Measurements from ENCODE around the gene SLCO3A1.

SLCO3A1 gene

DNA sequence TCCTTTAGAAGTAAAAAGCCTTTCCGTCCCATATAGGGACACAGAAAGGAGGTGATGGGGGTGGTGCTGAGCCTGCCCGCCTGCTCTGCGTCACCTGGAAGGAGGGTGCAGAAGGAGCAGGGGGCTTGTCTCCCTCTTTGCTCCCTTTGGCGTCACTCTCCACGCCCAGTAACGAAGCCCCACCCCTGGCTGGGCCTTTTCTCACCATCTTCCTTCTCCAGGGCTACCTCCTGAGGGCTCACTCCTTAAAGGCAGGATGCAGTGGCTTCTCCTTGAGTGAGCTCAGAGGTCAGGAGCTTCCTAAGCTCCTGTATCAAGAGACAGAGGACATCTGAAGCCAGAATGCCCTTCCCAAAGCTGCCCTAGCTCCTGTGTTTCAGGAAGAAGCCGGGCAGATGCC lies 31.5 kb downstream of the SLCO3A1 start:
- no peak for DNase-seq

DNA sequence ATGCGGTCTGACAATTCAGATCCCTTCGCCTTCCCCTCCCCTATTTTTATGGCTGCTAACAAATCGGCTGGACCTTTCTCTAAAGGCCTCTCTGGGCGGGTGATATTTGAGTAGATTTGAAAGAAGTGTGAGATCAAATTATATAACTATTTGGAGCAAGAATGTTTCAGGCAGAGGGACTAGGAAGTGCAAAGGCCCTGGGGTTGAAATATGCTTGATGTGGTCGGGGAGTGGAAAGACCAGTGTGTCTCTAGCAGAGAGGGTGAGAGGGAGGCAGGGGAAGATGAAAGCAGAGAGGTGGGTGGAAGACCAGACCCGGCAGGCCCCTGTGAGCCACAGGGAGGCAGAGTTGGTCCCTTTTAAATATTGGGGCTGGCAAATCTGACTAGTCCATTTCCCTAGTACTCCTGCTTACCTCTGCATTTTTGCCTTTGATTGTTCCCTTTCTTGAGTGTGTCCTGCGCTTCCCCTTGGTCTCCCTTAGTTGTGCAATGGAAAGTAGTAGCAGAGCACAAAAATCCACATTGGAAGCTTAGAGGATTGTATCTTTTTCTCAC lies 32.3 kb downstream of the SLCO3A1 start:
- no peak for DNase-seq

DNA sequence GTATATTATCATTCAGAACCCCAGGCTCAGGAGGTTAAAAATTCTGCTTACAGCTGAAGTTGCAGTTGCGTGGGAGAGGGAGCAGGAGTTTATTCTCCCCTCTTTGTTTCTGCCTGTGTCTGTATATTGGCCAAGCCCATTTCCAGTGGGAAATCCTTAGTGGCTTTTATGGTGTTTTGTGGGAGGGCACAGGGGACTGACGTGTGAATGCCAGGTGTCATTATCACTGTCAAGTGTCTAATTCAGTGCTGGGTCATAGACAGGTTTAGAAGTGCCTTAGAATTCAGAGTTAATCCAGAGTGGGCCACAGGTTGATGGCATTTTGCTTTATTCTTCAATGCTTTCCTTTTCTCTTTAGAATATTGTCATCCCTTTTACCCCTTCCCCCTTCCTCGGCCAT lies 33.4 kb downstream of the SLCO3A1 start:
- DNase-seq: no peak

DNA sequence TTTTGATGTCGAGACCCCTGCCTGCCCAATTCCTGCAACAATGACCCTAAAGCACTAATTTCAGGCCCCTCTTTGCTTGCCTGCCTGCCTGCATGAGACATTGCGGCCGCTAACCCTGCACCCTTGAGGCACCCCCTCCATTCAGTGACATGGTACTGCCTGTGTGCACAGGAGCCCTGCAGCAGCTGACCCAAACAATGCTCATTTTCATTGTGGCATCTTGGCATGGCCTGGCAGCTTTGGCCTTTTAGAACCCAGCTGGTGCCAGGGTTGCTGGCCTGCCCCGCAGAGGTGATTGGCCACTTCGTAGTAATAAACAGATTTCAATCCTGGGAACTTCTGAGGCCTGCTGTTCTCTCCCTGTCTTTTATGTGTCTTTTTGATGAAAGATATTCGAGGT lies 33.8 kb downstream of the SLCO3A1 start:
- peak; percentile 30 for DNase-seq

- DNase-seq: no peak
These were observed 34.4 kb downstream of the SLCO3A1 start for GRCh38 chr15:91887921-91888373.

- no peak for DNase-seq
These were observed 35.8 kb downstream of the SLCO3A1 start for GRCh38 chr15:91889111-91889815.

GRCh38 chr15:91890614-91891013 lies 37.1 kb downstream of the SLCO3A1 start:
- no peak for DNase-seq

DNA sequence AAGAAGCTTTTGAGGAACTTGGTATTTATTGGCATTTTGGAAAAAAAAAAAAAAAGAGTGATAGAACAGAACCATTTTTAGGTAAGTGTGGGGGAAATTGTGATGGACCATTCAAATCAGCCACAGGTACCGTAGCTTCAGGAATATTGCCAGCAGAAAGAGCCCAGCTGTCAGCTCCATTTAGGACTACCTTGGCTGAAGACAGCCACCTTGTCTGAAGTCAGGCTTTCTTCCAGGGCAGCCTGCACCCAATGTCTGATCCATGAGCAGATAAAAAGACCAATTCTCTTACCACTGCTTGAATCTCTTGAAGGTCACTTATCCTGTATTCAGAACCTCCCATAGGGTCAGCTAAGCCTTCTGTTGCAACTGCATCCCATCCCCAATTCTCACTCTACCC lies 37.6 kb downstream of the SLCO3A1 start:
- DNase-seq: no peak

DNA sequence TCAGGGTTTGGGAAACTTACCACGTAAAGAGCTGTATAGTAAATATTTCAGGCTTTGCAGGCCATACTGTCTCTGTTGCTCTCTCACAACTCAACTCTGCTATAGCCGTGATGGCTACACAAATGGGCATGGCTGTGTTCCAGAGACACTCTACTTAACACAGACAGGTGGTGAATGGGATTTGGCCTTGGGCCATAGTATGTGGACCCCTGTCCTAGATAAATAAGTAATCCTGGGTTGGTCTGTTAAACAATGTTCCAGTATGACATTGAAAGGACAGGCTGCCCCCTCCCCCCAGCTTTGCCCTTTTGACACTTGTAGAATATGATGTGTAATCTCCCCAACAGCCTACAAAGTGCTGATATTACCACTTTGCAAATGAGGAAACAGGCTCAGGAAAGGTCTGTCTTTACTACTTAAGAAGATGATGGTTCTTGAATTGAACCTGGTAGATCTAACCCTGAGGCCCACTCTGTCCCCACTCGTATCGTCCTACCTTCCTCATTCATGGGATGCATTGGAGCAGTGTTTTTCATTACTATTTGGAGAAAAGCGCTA lies 38.4 kb downstream of the SLCO3A1 start:
- DNase-seq: no peak

DNA sequence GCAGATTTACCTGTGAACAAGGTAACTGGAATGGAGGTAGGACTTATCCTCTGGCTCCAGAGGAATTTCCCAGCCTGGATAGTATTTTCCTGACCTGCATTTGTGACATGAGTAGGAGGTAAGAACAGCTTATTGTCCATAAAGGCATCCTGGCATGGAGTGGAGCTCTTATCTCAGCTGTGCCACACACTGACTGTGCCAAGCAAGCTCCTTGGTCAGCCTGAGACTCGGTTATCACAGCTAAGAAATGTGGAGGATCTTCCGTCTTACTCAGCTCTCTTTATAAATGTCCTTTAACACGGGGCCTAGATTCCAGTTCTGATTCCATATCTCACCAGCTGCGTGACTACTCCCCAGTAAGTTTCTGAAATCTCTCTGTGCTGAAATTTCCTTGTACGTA lies 38.9 kb downstream of the SLCO3A1 start:
- DNase-seq: no peak

DNA sequence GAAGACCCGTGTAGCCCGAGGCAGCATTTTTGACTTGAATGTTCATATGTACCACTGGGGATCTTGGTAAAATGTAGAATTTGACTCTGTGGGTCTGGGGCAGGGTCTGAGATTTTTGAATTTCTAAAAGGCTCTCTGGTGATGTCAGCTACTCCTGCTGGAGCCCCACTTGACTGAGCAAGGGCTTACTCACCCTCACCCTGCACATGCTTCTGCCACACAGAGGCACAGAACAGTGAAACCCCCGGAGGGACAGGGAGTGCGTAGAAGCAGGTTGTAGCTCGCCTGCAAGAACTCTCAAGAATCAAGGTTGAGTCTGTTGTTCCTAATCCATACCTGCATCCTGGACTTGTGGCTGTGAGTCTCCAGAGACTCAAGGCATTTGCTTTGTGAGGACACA lies 41.1 kb downstream of the SLCO3A1 start:
- DNase-seq: no peak

DNA sequence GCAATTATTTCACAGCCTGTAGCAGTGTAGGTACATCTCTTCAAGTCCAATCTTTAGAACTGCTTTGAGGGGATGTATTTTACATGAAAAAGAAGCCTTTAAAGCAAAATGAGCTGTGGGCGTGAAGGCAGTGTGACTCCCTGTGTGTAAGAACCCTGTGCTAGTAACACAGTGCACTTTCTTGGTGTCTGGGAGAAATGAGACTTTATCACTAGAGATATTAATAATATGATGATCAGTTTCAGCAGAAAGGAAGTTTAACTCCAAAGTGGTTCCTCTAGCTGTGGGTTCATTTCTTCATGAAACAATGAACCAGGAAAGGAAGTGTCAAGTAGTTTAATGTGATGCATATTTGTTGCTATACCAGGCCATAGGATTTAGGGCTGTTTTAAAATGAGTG lies 41.5 kb downstream of the SLCO3A1 start:
- DNase-seq: no peak

- no peak for DNase-seq
These were observed 43.0 kb downstream of the SLCO3A1 start for GRCh38 chr15:91896341-91897055.

GRCh38 chr15:91897585-91898372 lies 44.3 kb downstream of the SLCO3A1 start:
- no peak for DNase-seq

GRCh38 chr15:91898843-91899242 lies 45.3 kb downstream of the SLCO3A1 start:
- DNase-seq: no peak

DNA sequence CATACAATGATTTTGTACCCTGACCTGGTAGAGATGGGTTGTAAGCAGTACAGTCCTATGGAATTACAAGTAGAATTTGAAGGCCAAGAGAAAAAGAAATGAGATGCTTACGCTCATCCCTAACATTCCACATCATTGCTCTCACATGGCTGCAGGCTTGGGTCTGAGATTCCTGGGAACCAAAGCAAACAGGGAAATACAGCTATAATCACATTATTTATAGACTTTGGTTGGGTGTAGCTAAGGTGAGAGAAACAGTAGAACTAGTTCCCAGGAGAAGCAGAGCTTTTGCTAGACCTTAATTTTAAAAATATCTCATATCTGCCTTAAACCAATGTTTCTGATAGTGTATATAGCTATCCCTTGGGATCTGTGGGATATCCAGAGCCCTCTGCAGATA lies 51.4 kb downstream of the SLCO3A1 start:
- DNase-seq: no peak

GRCh38 chr15:91908391-91908790 lies 54.9 kb downstream of the SLCO3A1 start:
- no peak for DNase-seq

GRCh38 chr15:91909111-91909510 lies 55.6 kb downstream of the SLCO3A1 start:
- no peak for DNase-seq

DNA sequence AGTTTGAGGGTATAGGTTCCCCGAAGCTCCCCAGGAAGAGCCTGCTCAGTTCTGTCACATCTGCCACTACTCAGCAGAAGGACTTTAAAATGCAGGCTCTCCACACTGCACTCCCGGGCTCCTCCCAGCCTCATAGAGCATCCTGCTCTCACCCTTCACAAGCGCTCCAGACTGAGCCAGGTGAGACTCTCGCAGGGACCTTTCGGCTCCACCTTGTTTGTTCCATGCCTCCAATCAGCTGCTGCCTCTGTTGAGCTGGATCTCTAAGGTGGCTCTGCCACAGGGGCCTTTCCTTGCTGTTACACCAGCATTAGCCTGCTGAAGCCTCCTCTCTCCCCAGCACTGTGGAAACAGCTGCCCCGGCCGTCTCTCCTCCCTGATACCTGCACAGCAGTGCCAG lies 56.1 kb downstream of the SLCO3A1 start:
- DNase-seq: no peak

- DNase-seq: no peak
These were observed 58.3 kb downstream of the SLCO3A1 start for GRCh38 chr15:91911844-91912243.

GRCh38 chr15:91912336-91912735 lies 58.8 kb downstream of the SLCO3A1 start:
- DNase-seq: no peak

DNA sequence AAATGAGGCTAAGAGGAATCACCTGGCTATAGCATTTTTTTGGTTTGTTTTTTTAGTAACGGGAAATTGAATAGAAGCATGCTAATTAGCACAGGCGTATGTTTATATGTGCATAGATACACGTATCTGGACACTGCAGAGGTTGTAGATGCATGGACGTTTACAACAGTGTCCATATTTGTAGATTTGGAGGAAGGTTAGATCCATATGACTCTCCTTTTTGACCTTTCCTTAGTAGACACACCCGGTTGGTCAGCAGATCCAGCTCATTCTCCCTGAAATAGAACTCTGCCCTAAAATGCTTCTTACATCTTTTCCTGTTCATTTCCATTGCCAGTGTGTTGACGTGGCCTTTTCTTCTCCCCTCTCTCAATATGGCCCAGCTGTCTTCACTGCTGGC lies 60.1 kb downstream of the SLCO3A1 start:
- DNase-seq: no peak

DNA sequence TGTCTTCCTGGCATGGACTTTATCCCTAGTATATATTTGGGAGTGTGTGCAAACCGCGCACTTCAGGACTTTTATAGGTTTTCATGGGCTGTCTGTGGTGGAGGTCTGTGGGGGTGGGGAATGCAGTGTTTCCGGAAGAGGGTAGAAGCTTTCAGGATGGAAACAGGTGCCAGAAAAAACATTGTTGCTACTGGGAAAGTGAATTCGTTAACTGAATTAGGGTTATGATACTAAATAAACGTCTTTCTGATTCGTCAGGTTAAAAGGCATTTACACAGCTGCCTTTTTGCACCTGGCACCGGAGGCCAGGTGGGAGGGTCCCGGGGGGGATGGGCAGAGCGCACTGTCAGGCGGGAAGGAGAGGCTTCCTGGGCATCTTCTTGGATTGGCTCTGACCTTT lies 62.1 kb downstream of the SLCO3A1 start:
- DNase-seq: peak; percentile 91

Data from NCI-H774 (cell line).